ENCODE measurements around the gene WWC2. TPM values are rescaled to one million over a fixed set of nuclear protein-coding genes. Genes with fewer than 3 reads are reported as not detected.

WWC2 gene
- total RNA-seq, 1 experiment from 2014 or later, result 4.1 TPM

- DNase-seq (ENCODE audit: low read depth), result peak; percentile 80
Observed at GRCh38 chr4:183200453-183200852, 101.4 kb downstream of the WWC2 start.

DNA sequence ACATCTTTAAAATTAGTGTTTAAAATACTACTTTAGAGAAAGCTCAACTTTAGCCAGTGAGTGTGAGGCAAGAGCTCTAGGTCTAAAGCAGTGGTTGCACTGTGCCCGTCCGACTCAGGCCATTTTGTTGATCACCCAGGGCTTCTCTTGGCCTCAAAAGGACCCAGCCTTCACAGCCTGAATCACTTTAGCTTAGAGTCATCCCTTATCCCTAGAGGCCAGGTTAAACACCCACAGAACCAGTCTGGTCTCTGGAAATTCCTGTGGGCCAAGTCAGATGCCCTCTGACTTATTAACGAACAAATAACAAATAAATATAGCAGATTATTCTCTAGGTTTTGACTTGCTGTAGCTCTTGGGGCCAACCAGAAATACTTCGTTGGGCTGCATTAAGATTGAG, 102.3 kb downstream of the WWC2 start:
- DNase-seq (ENCODE audit: low read depth), result no peak

- no peak for DNase-seq (ENCODE audit: low read depth)
Observed at GRCh38 chr4:183202523-183202922, 103.5 kb downstream of the WWC2 start.

GRCh38 chr4:183204793-183205192, 105.7 kb downstream of the WWC2 start:
- no peak for DNase-seq (ENCODE audit: low read depth)

DNA sequence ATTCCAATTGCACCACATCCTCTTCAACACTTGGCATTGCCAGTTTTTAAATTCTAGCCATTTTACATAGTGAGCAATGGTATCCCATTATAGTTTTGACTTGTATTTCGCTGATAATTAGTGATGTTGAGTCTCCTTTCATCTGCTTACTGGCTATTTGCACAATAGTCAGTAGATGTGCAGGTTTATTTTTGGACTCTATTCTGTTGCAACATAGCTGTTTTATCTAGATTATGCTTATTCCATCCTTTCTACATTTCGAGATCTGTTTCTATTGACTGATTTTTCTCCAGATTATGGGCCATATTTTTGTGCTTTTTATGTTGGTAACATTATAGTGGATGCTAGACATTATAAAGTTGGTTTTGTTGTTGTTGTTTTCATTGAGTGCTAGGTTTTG, 106.1 kb downstream of the WWC2 start:
- no peak for DNase-seq (ENCODE audit: low read depth)

DNA sequence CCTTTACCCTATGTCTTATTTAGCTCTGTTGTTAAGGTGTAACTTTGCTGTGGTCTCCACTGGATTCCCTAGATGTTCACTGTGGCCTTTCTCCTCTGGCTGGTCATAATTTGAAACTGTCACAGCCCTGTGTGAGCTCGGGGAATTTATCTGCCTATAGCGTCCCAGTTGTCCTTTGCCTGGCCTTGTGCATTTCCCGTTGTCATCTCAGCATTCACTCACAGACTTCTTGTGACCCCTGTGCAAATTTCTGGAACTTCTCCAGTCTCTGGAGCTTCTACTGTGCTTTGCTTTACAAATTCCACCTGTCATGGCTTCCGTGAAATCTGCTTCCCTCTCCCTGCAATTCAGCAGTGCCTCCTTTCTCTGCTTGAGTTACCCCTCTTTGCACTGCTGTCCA, 106.7 kb downstream of the WWC2 start:
- no peak for DNase-seq (ENCODE audit: low read depth)

DNA sequence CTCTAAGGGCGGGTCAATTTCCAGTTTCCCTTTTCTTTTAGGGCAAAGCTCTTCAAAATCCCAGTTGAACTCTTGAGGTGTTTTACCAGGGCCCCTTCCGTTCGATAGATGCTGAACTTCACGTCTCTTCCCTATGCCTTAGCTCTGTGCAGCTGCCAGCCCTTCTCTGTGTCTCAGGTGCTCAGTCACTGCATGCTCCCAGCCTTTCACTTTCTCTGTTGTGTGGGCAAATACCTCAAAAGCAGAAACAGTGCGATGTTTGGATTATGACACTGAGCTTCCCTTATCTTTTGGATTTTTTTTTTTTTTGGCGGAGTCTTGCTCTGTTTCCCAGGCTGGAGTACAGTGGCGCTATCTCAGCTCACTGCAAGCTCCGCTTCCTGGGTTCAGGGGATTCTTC, 112.5 kb downstream of the WWC2 start:
- no peak for DNase-seq (ENCODE audit: low read depth)

DNA sequence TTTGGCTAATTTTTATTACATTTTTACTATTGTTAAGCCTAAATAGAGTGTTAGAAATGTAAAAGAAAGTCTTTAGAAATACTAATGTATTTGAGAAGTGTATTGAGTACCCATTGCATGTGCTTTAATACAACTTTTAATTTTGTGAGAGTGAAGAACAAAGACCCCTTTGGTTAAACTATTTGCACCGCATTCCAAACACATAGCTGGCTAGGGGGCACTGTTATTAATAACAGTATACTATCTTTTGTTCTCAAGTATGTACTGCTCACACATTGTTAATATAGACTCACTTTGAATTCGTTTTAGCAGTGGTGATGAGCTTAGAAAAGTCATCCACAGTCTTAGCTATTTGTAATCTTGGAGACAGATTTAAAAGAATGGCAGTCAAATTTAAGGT, 114.9 kb downstream of the WWC2 start:
- DNase-seq (ENCODE audit: low read depth), result no peak

- DNase-seq (ENCODE audit: low read depth), result no peak
Observed at GRCh38 chr4:183214912-183215488, 115.9 kb downstream of the WWC2 start.

DNA sequence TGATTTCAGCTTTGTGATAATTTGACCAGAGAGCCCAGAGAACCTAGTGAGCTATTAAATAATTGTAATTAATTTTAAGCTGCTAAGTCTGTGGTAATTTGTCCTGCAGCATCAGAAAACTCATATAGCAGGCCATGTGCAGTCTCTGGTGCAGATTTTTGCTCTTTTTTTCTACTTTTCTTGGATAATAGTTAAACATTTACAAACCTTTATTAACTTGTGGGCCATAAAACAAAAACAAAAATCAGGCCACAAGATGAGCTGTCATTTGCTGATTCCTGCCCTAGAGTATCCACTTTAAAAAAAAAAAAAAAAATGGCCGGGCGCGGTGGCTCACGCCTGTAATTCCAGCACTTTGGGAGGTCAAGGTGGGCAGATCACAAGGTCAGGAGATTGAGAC, 121.2 kb downstream of the WWC2 start:
- no peak for DNase-seq (ENCODE audit: low read depth)

DNA sequence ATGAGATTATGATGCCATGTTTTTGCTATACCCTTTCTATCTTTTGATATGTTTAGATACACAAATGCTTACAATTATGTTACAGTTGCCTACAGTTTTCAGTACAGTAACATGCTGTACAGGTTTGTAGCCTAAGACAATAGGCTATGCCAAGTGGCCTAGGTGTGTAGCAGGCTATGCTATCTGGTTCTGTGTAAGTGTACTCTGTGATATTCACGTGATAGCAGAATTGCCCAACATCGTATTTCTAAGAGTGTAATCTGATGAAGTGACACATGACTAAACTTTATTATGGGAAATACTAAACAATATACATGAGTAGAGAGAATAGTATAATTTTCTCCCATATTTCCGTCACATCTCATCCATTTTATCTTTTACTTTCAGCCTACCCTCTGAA, 124.0 kb downstream of the WWC2 start:
- DNase-seq (ENCODE audit: low read depth), result no peak

DNA sequence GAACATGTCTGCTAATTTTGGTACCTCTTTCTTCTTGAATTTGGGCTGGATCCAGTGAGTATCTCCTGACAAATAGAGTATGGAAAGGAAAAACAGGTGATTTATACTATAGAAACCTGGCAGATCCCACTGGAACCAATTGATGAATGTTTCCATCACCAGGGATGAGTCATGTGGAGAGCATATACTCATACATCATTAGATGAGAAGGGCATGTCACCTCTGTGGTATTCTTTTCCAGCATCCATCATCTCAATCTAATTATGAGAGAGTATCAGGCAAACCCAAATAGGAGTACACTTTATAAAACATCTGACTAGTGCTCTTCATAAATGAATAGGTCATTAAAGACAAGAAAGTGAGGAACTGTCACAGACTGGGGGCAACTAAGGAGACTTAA, 130.3 kb downstream of the WWC2 start:
- no peak for DNase-seq (ENCODE audit: low read depth)

GRCh38 chr4:183240581-183241321, 141.7 kb downstream of the WWC2 start:
- no peak for DNase-seq (ENCODE audit: low read depth)

DNA sequence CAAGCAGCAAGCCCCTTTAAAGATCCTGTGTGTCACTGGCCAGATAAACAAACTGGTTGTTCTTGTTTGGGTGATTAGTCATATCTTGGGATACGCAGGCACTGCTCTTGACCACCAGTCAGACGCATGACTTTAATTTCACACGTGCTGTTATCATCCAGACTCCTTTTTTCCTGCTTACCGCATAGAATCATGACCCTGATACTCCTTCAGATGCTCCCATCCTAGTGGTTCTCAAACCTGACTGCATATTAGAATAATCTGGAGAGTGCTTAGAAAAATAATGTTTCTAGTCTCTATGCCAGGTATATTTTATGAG, 142.2 kb downstream of the WWC2 start:
- peak; percentile 10 for DNase-seq (ENCODE audit: low read depth)

- no peak for DNase-seq (ENCODE audit: low read depth)
Observed at GRCh38 chr4:183241721-183242151, 142.7 kb downstream of the WWC2 start.

- no peak for DNase-seq (ENCODE audit: low read depth)
Observed at GRCh38 chr4:183242291-183242690, 143.2 kb downstream of the WWC2 start.

DNA sequence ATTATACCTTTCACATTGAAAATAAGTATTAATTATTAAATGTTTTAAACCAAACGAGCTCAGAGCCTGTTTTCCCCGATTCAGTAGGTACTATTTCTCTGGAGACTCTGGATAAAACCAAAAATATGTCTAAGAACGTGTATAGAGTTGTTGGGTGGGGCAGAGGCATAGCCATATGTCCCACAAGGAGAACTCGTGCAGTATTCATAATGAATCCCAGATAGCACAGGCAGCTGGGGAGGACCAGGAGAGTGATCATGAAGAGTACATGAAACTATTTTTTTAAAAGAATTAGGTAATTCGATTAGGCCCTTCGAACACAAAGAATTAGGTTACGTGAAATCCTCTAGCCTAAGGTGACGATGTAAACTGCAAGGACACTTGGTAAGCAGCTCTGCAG, 145.0 kb downstream of the WWC2 start:
- no peak for DNase-seq (ENCODE audit: low read depth)

DNA sequence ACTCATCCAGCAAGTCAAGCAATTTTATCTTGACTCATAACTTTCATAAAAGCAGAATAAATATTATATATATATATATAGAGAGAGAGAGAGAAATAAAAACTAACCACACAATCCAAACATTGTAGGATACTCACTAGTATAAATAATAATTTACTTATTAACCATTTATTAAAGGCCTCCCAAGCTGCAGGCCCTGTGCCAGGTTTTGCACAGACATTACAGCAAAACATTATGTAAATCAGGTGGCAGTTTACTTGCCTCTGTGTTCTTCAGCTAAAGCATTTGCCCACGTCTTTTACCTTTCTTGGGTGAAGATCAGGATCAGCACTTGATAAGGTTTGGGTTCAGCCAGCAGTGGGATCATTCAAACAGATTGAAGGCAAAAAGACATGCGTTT, 145.4 kb downstream of the WWC2 start:
- DNase-seq (ENCODE audit: low read depth), result no peak

DNA sequence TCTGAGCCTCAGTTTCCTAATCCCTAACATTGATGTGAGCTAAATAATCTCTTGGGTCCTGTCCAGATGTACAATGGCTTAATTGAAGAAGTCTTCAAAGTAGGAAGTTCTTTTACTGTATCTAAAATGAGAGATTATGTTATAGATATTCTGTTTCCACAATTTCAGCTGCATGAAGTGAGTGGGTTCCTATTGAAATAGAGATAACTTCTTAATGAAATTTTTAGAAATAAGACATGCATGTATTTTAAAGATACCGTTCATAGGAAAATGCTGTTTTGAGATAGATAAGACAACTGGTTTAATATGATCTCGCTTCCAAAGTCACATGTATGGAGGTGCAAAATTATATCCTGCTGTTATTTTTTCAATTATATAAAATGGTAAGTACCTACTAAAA, 149.1 kb downstream of the WWC2 start:
- no peak for DNase-seq (ENCODE audit: low read depth)

- peak; percentile 5 for DNase-seq (ENCODE audit: low read depth)
Observed at GRCh38 chr4:183249854-183250253, 150.8 kb downstream of the WWC2 start.

DNA sequence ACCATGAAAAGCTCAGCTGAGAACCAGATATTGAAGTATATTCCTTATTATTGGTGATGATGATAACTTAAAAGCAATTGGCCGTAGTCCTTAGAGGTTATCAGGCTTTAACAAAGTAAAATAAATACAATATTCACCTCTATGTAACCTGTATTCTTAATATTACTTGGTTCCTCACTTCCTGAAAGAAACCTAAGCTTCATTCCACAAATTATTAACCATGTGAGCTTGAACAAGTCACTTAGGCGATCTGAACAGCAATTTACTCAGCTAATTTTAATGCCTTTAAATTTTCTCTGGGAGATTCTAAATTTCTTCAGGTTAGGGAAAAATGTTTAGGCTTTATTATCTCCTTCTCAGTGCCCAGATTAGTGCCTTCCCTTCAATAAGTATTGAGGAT, 151.8 kb downstream of the WWC2 start:
- no peak for DNase-seq (ENCODE audit: low read depth)

GRCh38 chr4:183252959-183253358, 153.9 kb downstream of the WWC2 start:
- no peak for DNase-seq (ENCODE audit: low read depth)

DNA sequence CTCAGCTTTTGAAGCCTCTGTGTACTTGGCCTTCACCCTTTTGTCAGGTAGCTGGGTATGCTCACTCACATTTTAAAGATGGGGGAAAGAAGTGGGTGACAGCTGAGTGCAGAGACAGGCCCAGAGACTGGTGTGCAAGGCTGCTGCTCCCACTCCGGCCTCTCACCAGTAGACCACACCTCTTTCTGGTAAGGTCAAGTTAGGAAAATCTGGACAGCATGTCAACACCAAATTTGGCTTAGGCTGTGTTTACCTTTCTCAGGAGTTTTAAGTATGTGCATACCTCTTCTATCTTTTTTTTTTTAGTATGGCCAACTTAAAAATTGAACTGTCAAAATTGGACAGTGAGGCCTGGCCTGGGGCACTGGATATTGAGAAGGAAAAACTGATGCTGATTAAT, 154.4 kb downstream of the WWC2 start:
- no peak for DNase-seq (ENCODE audit: low read depth)

- no peak for DNase-seq (ENCODE audit: low read depth)
Observed at GRCh38 chr4:183254162-183254561, 155.1 kb downstream of the WWC2 start.

Data from Daoy (cell line).